ENCODE measurements around the gene PTRH1.

- TF ChIP-seq FOXK1 (CRISPR knock-in tag; IDR thresholded peaks at IDR 0.05) (no peak), MAX (CRISPR knock-in tag; IDR thresholded peaks at IDR 0.05) (no peak), USF1 (CRISPR knock-in tag; IDR thresholded peaks at IDR 0.05) (no peak), ZNF138 (CRISPR knock-in tag; conservative IDR thresholded peaks at IDR 0.05) (no peak), E2F5 (CRISPR knock-in tag; IDR thresholded peaks at IDR 0.05) (no peak), CREB1 (CRISPR knock-in tag; IDR thresholded peaks at IDR 0.05) (no peak), ELF4 (CRISPR knock-in tag; IDR thresholded peaks at IDR 0.05; ENCODE audit: low read depth) (no peak)
- TF ChIP-seq, protein P1, sequence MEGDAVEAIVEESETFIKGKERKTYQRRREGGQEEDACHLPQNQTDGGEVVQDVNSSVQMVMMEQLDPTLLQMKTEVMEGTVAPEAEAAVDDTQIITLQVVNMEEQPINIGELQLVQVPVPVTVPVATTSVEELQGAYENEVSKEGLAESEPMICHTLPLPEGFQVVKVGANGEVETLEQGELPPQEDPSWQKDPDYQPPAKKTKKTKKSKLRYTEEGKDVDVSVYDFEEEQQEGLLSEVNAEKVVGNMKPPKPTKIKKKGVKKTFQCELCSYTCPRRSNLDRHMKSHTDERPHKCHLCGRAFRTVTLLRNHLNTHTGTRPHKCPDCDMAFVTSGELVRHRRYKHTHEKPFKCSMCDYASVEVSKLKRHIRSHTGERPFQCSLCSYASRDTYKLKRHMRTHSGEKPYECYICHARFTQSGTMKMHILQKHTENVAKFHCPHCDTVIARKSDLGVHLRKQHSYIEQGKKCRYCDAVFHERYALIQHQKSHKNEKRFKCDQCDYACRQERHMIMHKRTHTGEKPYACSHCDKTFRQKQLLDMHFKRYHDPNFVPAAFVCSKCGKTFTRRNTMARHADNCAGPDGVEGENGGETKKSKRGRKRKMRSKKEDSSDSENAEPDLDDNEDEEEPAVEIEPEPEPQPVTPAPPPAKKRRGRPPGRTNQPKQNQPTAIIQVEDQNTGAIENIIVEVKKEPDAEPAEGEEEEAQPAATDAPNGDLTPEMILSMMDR (IDR thresholded peaks at IDR 0.05): no peak
- TF ChIP-seq, protein P2, sequence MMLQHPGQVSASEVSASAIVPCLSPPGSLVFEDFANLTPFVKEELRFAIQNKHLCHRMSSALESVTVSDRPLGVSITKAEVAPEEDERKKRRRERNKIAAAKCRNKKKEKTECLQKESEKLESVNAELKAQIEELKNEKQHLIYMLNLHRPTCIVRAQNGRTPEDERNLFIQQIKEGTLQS (CRISPR knock-in tag; conservative IDR thresholded peaks at IDR 0.05): no peak
Observed at GRCh38 chr9:127738666-127739065, 23.2 kb upstream of the PTRH1 start.

Measured in WTC11 (cell line).